ENCODE data around the gene AADACL2.

AADACL2 gene

DNA sequence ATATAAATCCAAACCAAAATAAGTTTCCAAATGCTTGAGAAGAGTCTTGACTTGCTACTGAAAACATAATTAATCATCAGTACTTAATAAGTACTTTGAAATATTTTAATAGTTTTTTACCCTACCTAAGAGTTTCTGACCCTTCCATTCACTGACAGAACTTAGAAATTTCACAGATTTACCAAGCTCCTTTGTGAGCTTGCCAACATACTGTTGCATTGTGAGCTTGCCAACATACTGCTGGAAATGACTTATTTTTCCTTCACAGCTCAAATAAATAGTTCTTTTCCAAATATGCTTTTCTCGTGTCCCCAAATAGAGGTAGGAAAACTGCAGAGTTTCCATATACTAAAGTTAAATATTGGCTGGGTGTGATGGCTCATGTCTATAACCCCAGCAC lies 70.5 kb downstream of the AADACL2 start:
- DNase-seq (ENCODE audit: low spot score), result no peak

DNA sequence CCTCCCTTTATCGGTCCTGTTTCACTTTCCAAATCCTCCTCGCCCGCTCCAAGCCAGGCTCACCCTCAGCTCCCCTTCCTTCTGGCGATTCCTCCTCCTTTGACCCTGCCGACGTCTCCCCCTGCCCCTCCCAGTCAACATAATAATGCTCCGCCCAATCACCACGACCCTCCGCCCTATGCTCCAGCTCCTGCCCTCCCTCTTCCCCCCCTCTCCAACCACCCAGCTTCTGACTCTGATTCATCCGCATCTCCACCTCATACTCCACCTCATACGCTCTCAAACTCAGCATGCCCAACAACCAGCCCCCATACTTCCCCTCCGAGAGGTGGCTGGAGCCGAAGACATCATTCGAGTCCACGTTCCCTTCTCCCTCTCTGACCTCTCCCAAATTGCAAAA lies 73.1 kb downstream of the AADACL2 start:
- DNase-seq (ENCODE audit: low spot score), result no peak
